HG03520 (cell line): Measurements from ENCODE around the gene NGF.

Source experiments
- ATAC-seq: cut with Tn5 transposase; IDR thresholded peaks from one replicate; pipeline ENCODE4 v1.9.1; 2021; ENCODE audit warnings: mild to moderate bottlenecking, moderate library complexity; ENCODE audit not compliant: unreplicated experiment

Gene NGF

GRCh38 chr1:115240297-115240696 is 97.8 kb downstream of the NGF start:
- ATAC-seq: no peak

GRCh38 chr1:115239426-115239825 is 98.6 kb downstream of the NGF start:
- no peak for ATAC-seq

- no peak for ATAC-seq
These were observed 99.0 kb downstream of the NGF start for GRCh38 chr1:115239148-115239422.

- no peak for ATAC-seq
These were observed 99.5 kb downstream of the NGF start for GRCh38 chr1:115238336-115239147.

- ATAC-seq: no peak
These were observed 100.5 kb downstream of the NGF start for GRCh38 chr1:115237507-115237906.

- ATAC-seq: no peak
These were observed 101.0 kb downstream of the NGF start for GRCh38 chr1:115237023-115237422.
